PC-9 (cell line): ENCODE results near the gene BACH2.

Experiments used
- CTCF ChIP-seq: fragments of 200-600 bp; sonication (generic); conservative IDR thresholded peaks from 2 replicates; pipeline ENCODE4 v1.6.1; 2017; ENCODE audit warnings: mixed run types, antibody characterized with exemption, mild to moderate bottlenecking, moderate library complexity
- EZH2 ChIP-seq: fragments of 200-600 bp; sonication (generic); IDR thresholded peaks from 2 replicates; pipeline ENCODE4 v1.8.0; 2017; ENCODE audit warnings: antibody characterized with exemption, low read depth

GRCh38 chr6:89950446-89950845 is 346.2 kb downstream of the BACH2 start:
- TF ChIP-seq EZH2 (no peak), CTCF (no peak)
